ENCODE results near the gene MEGF8. TPM values are rescaled to one million over a fixed set of nuclear protein-coding genes. Genes with fewer than 3 reads are reported as not detected.

MEGF8 gene
- total and polyA plus RNA-seq, 4 donors: 35.2 to 93.3 (median 64.3) TPM

GRCh38 chr19:42281146-42281826 is 44.1 kb upstream of the MEGF8 start:
- Histone ChIP-seq H3K36me3 (ENCODE audit: control insufficient read depth, insufficient read depth, low read length) (peaks cover 35% of the 10 kb centered on the region), H3K27me3 (ENCODE audit: control insufficient read depth, insufficient read depth, low read length) (no peaks in the 10 kb centered on the region), H3K9me3 (ENCODE audit: control insufficient read depth, insufficient read depth, low read length) (no peaks in the 10 kb centered on the region), H3K4me3 (ENCODE audit: low read depth, low read length) (peak overlapping the region; percentile 85), H3K4me1 (ENCODE audit: control insufficient read depth, insufficient read depth, low read length) (peaks cover 78% of the 10 kb centered on the region), H3K27ac (ENCODE audit: low read depth, low read length) (peak overlapping the region; percentile 97)
- peak in 2 of 6 donors; percentile 59 to 72 for DNase-seq (ENCODE audit: low read depth in 4 of 6, low spot score in 6 of 6)
- 2% methylated on average over 23 of the region's 25 CpGs for WGBS (ENCODE audit: insufficient coverage)

- Histone ChIP-seq H3K27me3 (ENCODE audit: control insufficient read depth, insufficient read depth, low read length) (no peaks in the 10 kb centered on the region), H3K4me1 (ENCODE audit: control insufficient read depth, insufficient read depth, low read length) (peaks cover 78% of the 10 kb centered on the region), H3K36me3 (ENCODE audit: control insufficient read depth, insufficient read depth, low read length) (peaks cover 33% of the 10 kb centered on the region), H3K27ac (ENCODE audit: low read depth, low read length) (peak overlapping the region; percentile 97), H3K4me3 (ENCODE audit: low read depth, low read length) (peak overlapping the region; percentile 85), H3K9me3 (ENCODE audit: control insufficient read depth, insufficient read depth, low read length) (no peaks in the 10 kb centered on the region)
- 17% methylated on average over 5 of the region's 7 CpGs for WGBS (ENCODE audit: insufficient coverage)
- DNase-seq (ENCODE audit: low read depth in 4 of 6, low spot score in 6 of 6): peak in 2 of 6 donors; percentile 58
These were observed 43.3 kb upstream of the MEGF8 start for GRCh38 chr19:42281827-42282762.

- Histone ChIP-seq H3K27me3 (ENCODE audit: control insufficient read depth, insufficient read depth, low read length) (no peaks in the 10 kb centered on the region), H3K4me3 (ENCODE audit: low read depth, low read length) (peak overlapping the region; percentile 48), H3K27ac (ENCODE audit: low read depth, low read length) (peak overlapping the region; percentile 97), H3K9me3 (ENCODE audit: control insufficient read depth, insufficient read depth, low read length) (no peaks in the 10 kb centered on the region), H3K4me1 (ENCODE audit: control insufficient read depth, insufficient read depth, low read length) (peaks cover 71% of the 10 kb centered on the region), H3K36me3 (ENCODE audit: control insufficient read depth, insufficient read depth, low read length) (peaks cover 33% of the 10 kb centered on the region)
- 32% methylated on average over 3 of the region's 4 CpGs for WGBS (ENCODE audit: insufficient coverage)
- DNase-seq (ENCODE audit: low read depth in 4 of 6, low spot score in 6 of 6): no peak
These were observed 42.6 kb upstream of the MEGF8 start for GRCh38 chr19:42282819-42283187.

- Histone ChIP-seq H3K9me3 (ENCODE audit: control insufficient read depth, insufficient read depth, low read length) (no peaks in the 10 kb centered on the region), H3K36me3 (ENCODE audit: control insufficient read depth, insufficient read depth, low read length) (peaks cover 34% of the 10 kb centered on the region), H3K4me1 (ENCODE audit: control insufficient read depth, insufficient read depth, low read length) (peaks cover 65% of the 10 kb centered on the region), H3K27me3 (ENCODE audit: control insufficient read depth, insufficient read depth, low read length) (no peaks in the 10 kb centered on the region), H3K27ac (ENCODE audit: low read depth, low read length) (peak overlapping the region; percentile 97), H3K4me3 (ENCODE audit: low read depth, low read length) (peak overlapping the region; percentile 48)
- peak; percentile 82 to 99 (median 94) for DNase-seq (ENCODE audit: low read depth in 4 of 6, low spot score in 6 of 6)
- WGBS (ENCODE audit: insufficient coverage): 4% methylated on average over 55 of the region's 74 CpGs
These were observed 42.0 kb upstream of the MEGF8 start for GRCh38 chr19:42283188-42284065.

- Histone ChIP-seq H3K27ac (ENCODE audit: low read depth, low read length) (no peak overlapping the region), H3K4me1 (ENCODE audit: control insufficient read depth, insufficient read depth, low read length) (peaks cover 58% of the 10 kb centered on the region), H3K36me3 (ENCODE audit: control insufficient read depth, insufficient read depth, low read length) (peaks cover 36% of the 10 kb centered on the region), H3K4me3 (ENCODE audit: low read depth, low read length) (no peak overlapping the region), H3K27me3 (ENCODE audit: control insufficient read depth, insufficient read depth, low read length) (no peaks in the 10 kb centered on the region), H3K9me3 (ENCODE audit: control insufficient read depth, insufficient read depth, low read length) (no peaks in the 10 kb centered on the region)
- DNase-seq (ENCODE audit: low read depth in 4 of 6, low spot score in 6 of 6): peak in 3 of 6 donors; percentile 60 to 90 (median 88)
- WGBS (ENCODE audit: insufficient coverage): under 1% methylated on average over 60 of the region's 76 CpGs
These were observed 41.4 kb upstream of the MEGF8 start for GRCh38 chr19:42284066-42284501.

GRCh38 chr19:42284591-42285341 is 40.7 kb upstream of the MEGF8 start:
- WGBS (ENCODE audit: insufficient coverage): under 1% methylated on average over 39 of the region's 41 CpGs
- Histone ChIP-seq H3K36me3 (ENCODE audit: control insufficient read depth, insufficient read depth, low read length) (peaks cover 43% of the 10 kb centered on the region), H3K27ac (ENCODE audit: low read depth, low read length) (peak overlapping the region; percentile 83), H3K9me3 (ENCODE audit: control insufficient read depth, insufficient read depth, low read length) (no peaks in the 10 kb centered on the region), H3K4me1 (ENCODE audit: control insufficient read depth, insufficient read depth, low read length) (peaks cover 52% of the 10 kb centered on the region), H3K4me3 (ENCODE audit: low read depth, low read length) (peak overlapping the region; percentile 73), H3K27me3 (ENCODE audit: control insufficient read depth, insufficient read depth, low read length) (no peaks in the 10 kb centered on the region)
- DNase-seq (ENCODE audit: low read depth in 4 of 6, low spot score in 6 of 6): peak in 2 of 6 donors; percentile 27 to 47

- 50% methylated on average over 3 of the region's 5 CpGs for WGBS (ENCODE audit: insufficient coverage)
- DNase-seq (ENCODE audit: low read depth in 4 of 6, low spot score in 6 of 6): peak in 1 of 6 donors; percentile 25
- Histone ChIP-seq H3K27me3 (ENCODE audit: control insufficient read depth, insufficient read depth, low read length) (no peaks in the 10 kb centered on the region), H3K9me3 (ENCODE audit: control insufficient read depth, insufficient read depth, low read length) (no peaks in the 10 kb centered on the region), H3K27ac (ENCODE audit: low read depth, low read length) (peak overlapping the region; percentile 83), H3K4me3 (ENCODE audit: low read depth, low read length) (peak overlapping the region; percentile 73), H3K36me3 (ENCODE audit: control insufficient read depth, insufficient read depth, low read length) (peaks cover 51% of the 10 kb centered on the region), H3K4me1 (ENCODE audit: control insufficient read depth, insufficient read depth, low read length) (peaks cover 52% of the 10 kb centered on the region)
These were observed 39.9 kb upstream of the MEGF8 start for GRCh38 chr19:42285541-42285941.

GRCh38 chr19:42285988-42286348 is 39.5 kb upstream of the MEGF8 start:
- DNase-seq (ENCODE audit: low read depth in 4 of 6, low spot score in 6 of 6): no peak
- Histone ChIP-seq H3K4me3 (ENCODE audit: low read depth, low read length) (peak overlapping the region; percentile 73), H3K27me3 (ENCODE audit: control insufficient read depth, insufficient read depth, low read length) (no peaks in the 10 kb centered on the region), H3K9me3 (ENCODE audit: control insufficient read depth, insufficient read depth, low read length) (no peaks in the 10 kb centered on the region), H3K36me3 (ENCODE audit: control insufficient read depth, insufficient read depth, low read length) (peaks cover 55% of the 10 kb centered on the region), H3K4me1 (ENCODE audit: control insufficient read depth, insufficient read depth, low read length) (peaks cover 50% of the 10 kb centered on the region), H3K27ac (ENCODE audit: low read depth, low read length) (peak overlapping the region; percentile 40)
- 29% methylated on average over 4 of the region's 6 CpGs for WGBS (ENCODE audit: insufficient coverage)
